MM.1S (cell line): ENCODE data around the gene CEACAM18.

Experiments used
- CTCF ChIP-seq: fragments of 300-600 bp; sonication (generic); IDR thresholded peaks from 2 replicates; pipeline ENCODE4 v1.5.1; 2016; ENCODE audit warnings: antibody characterized with exemption, low read length, mixed read lengths
- EZH2 ChIP-seq: fragments of 300-600 bp; sonication (generic); optimal IDR thresholded peaks from 2 replicates; pipeline ENCODE3; 2017; ENCODE audit warnings: low read depth, mild to moderate bottlenecking, antibody characterized with exemption, low read length, mixed read lengths
- EZH2phosphoT487 ChIP-seq: fragments of 300-600 bp; sonication (generic); IDR thresholded peaks from 2 replicates; pipeline ENCODE4 v1.6.1; 2018; ENCODE audit warnings: antibody characterized with exemption, low read length

DNA sequence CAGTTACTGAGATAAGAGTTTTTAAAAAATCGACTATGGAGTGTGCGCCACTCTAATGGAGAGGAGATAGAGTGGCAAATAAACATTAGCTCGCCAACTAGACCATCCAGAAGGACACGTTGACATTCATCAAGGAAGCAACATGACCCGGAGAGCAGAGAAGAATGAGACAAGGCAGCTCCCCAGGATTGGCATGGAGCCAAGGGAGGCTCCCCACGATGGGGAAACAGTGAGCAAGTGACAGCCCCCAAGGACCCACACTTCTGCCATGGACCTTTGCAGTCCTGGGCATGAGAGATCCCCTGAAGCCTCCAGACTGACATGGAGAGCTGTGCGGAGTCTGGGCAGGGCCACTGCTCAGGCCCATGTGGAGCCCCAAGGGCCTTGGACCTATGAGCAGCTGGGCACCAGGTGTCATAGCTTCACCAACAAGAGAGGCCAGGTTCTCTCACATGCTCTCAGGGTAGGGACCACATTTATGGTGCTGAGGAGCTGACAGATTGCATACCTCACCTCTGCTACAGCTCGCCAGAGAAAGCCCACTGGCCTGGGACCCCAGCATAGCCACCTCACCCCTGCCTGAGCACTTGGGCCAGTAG is 46.4 kb downstream of the CEACAM18 start:
- TF ChIP-seq CTCF (no peak), EZH2 (no peak), EZH2phosphoT487 (no peak)
